LNCaP clone FGC (cell line): Measurements from ENCODE around the gene RIPOR2.

Experiments used
- DNase-seq: peaks from one replicate; pipeline ENCODE4 v3.0.0-alpha.2; 2011; ENCODE audit warnings: low read depth
- H3K4me3 ChIP-seq: 2 replicates; pipeline ENCODE4 v1.5.1; 2011; ENCODE audit warnings: mild to moderate bottlenecking, low read depth, low read length, control low read depth
- CTCF ChIP-seq: IDR thresholded peaks from 2 replicates; pipeline ENCODE4 v1.5.1; 2012; ENCODE audit warnings: mild to moderate bottlenecking; ENCODE audit not compliant: control insufficient read depth, insufficient read depth; ENCODE audit errors: extremely low read depth

The RIPOR2 gene

GRCh38 chr6:24932832-24933231 is 2.9 kb downstream of the RIPOR2 start:
- no peak for TF ChIP-seq CTCF
- DNase-seq = no peak
- no peak overlapping the region for H3K4me3 ChIP-seq

- TF ChIP-seq CTCF = no peak
- no peak overlapping the region for H3K4me3 ChIP-seq
These were observed 3.8 kb downstream of the RIPOR2 start for GRCh38 chr6:24931718-24932691.

GRCh38 chr6:24931296-24931695 is 4.5 kb downstream of the RIPOR2 start:
- no peak for TF ChIP-seq CTCF
- no peak overlapping the region for H3K4me3 ChIP-seq
- no peak for DNase-seq

More at GRCh38 chr6:24931718-24932691, 3.8 kb downstream of the RIPOR2 start:
- DNase-seq = no peak

GRCh38 chr6:24930431-24930871 is 5.3 kb downstream of the RIPOR2 start:
- DNase-seq = no peak

GRCh38 chr6:24929242-24929641 is 6.5 kb downstream of the RIPOR2 start:
- no peak for TF ChIP-seq CTCF
- no peak for DNase-seq
- H3K4me3 ChIP-seq = no peak overlapping the region

More at GRCh38 chr6:24930431-24930871, 5.3 kb downstream of the RIPOR2 start:
- no peak for TF ChIP-seq CTCF
- H3K4me3 ChIP-seq = no peak overlapping the region

GRCh38 chr6:24927985-24928745 is 7.6 kb downstream of the RIPOR2 start:
- no peak for TF ChIP-seq CTCF
- no peak for DNase-seq
- H3K4me3 ChIP-seq = no peak overlapping the region
